SW480 (cell line): ENCODE measurements around the gene KRTAP10-8.
"Not testable (repeated sequence)": the region's sequence is repeated elsewhere in the genome, so short reads cannot be mapped to it uniquely, and the experiment has no call there.

Experiments
- DNase-seq: peaks from one replicate; pipeline ENCODE4 v3.0.0-alpha.2; 2016; ENCODE audit warnings: low spot score

Gene KRTAP10-8

GRCh38 chr21:44618504-44618903 is 6.6 kb downstream of the KRTAP10-8 start:
- peak; percentile 5 for DNase-seq

GRCh38 chr21:44618909-44619308 is 7.0 kb downstream of the KRTAP10-8 start:
- no peak for DNase-seq

- no peak for DNase-seq
Observed at GRCh38 chr21:44619886-44620285, 8.0 kb downstream of the KRTAP10-8 start.

GRCh38 chr21:44623575-44623974 is 11.7 kb downstream of the KRTAP10-8 start:
- DNase-seq: peak; percentile 8

GRCh38 chr21:44625756-44626155 is 13.9 kb downstream of the KRTAP10-8 start:
- no peak for DNase-seq

- no peak for DNase-seq
Observed at GRCh38 chr21:44626262-44626661, 14.4 kb downstream of the KRTAP10-8 start.

- no peak for DNase-seq
Observed at GRCh38 chr21:44626673-44627143, 14.8 kb downstream of the KRTAP10-8 start, which contains the start of gene KRTAP10-9. TSS of gene KRTAP10-9 (plus strand) at chr21:44627093. CDS start at chr21:44627172, 79 bp downstream.

GRCh38 chr21:44627181-44627822 is 15.4 kb downstream of the KRTAP10-8 start:
- not testable (repeated sequence) for DNase-seq

GRCh38 chr21:44627831-44628233 is 16.0 kb downstream of the KRTAP10-8 start:
- DNase-seq: not testable (repeated sequence)

GRCh38 chr21:44628707-44629391 is 17.0 kb downstream of the KRTAP10-8 start:
- no peak for DNase-seq

GRCh38 chr21:44630440-44630839 is 18.6 kb downstream of the KRTAP10-8 start:
- no peak for DNase-seq

- peak; percentile 16 for DNase-seq
Observed at GRCh38 chr21:44632067-44632466, 20.2 kb downstream of the KRTAP10-8 start.

- no peak for DNase-seq
Observed at GRCh38 chr21:44636209-44637017, 24.5 kb downstream of the KRTAP10-8 start.

- no peak for DNase-seq
Observed at GRCh38 chr21:44637018-44637850, 25.4 kb downstream of the KRTAP10-8 start, which contains the start of gene KRTAP10-10. TSS of gene KRTAP10-10 (plus strand) at chr21:44637356. CDS start at chr21:44637418, 62 bp downstream.

- DNase-seq: not testable (repeated sequence)
Observed at GRCh38 chr21:44637851-44638348, 26.0 kb downstream of the KRTAP10-8 start.

GRCh38 chr21:44638506-44639330 is 26.8 kb downstream of the KRTAP10-8 start:
- not testable (repeated sequence) for DNase-seq

GRCh38 chr21:44639331-44639655 is 27.4 kb downstream of the KRTAP10-8 start:
- no peak for DNase-seq

GRCh38 chr21:44640761-44641160 is 28.9 kb downstream of the KRTAP10-8 start:
- no peak for DNase-seq

- no peak for DNase-seq
Observed at GRCh38 chr21:44643741-44644310, 31.9 kb downstream of the KRTAP10-8 start.

- no peak for DNase-seq
Observed at GRCh38 chr21:44644878-44645277, 33.0 kb downstream of the KRTAP10-8 start.
